K562 (cell line): ENCODE measurements around the gene ADAM19. TPM values are rescaled to one million over a fixed set of nuclear protein-coding genes. Genes with fewer than 3 reads are reported as not detected.

Source experiments
- ATAC-seq: fragments of 200-7000 bp; cut with Tn5 transposase; 3 replicates; pipeline ENCODE4 v1.9.1; 2020; ENCODE audit warnings: moderate library complexity
- BruUV-seq: library from RNA; stranded (reverse); fragments of 400-500 nt; replicated peaks from 2 replicates; lab custom pipeline; 2021; lab: Mats Ljungman, UMichigan
- CTCF ChIA-PET: fragments of 300-600 bp; formaldehyde crosslinking; extraction: SDS; loops from one replicate; lab custom pipeline; 2021; ENCODE audit warnings: low intra/inter-chr PET ratio; lab: Yijun Ruan, JAX
- POLR2A ChIA-PET: fragments of 300-600, 350-650 bp; sonication (Branson Sonifier 250); formaldehyde crosslinking; extraction: SDS; loops from one replicate; lab custom pipeline; 2021; ENCODE audit warnings: antibody characterized with exemption, inconsistent platforms; lab: Yijun Ruan, JAX
- DNase-seq, 4 experiments: peaks; one replicate each; pipeline versions ENCODE4 v3.0.0 to v3.0.0-alpha.2; 2011 to 2018; ENCODE audit warnings: low spot score in 3 of 4, mixed read lengths in 3 of 4; ENCODE audit errors: extremely low read depth in 1 of 4
- FAIRE-seq: peaks from 2 replicates; lab custom pipeline; 2011; peaks lifted over from hg19 to GRCh38; lab: Jason Lieb, UNC
- H2AFZ ChIP-seq: 2 replicates; pipeline ENCODE4 v1.6.0; 2011; ENCODE audit warnings: low read depth, low read length, control low read depth, inconsistent platforms
- H3K27ac ChIP-seq: fragments of 200-600 bp; 3 replicates; pipeline ENCODE4 v1.8.0; 2011; ENCODE audit warnings: low read depth, mild to moderate bottlenecking, control low read depth, inconsistent platforms, low read length, moderate library complexity, mixed read lengths; ENCODE audit errors: extremely low read depth
- H3K27me3 ChIP-seq, 2 experiments: fragments of 300-600 bp in 1 of 2; 2 replicates in 1 of 2; 3 replicates in 1 of 2; pipeline versions ENCODE4 v1.6.0 to v1.8.0; 2011; ENCODE audit warnings: inconsistent platforms in 2 of 2, low read length in 2 of 2, mild to moderate bottlenecking in 1 of 2, mixed read lengths in 1 of 2, moderate library complexity in 1 of 2; ENCODE audit not compliant: control insufficient read depth in 2 of 2, insufficient read depth in 2 of 2
- H3K36me3 ChIP-seq: fragments of 300-600 bp; 3 replicates; pipeline ENCODE4 v1.8.0; 2011; ENCODE audit warnings: mild to moderate bottlenecking, low read length, inconsistent platforms; ENCODE audit not compliant: control insufficient read depth, insufficient read depth
- H3K4me1 ChIP-seq, 2 experiments: fragments of 200-600 bp in 1 of 2; replicated peaks in 1 of 2; 2 replicates in 1 of 2; 3 replicates in 1 of 2; pipeline versions ENCODE4 v1.5.1 to v1.8.0; 2011; ENCODE audit warnings: inconsistent platforms in 2 of 2, low read length in 2 of 2, mild to moderate bottlenecking in 1 of 2, mixed read lengths in 1 of 2, moderate library complexity in 1 of 2; ENCODE audit not compliant: control insufficient read depth in 2 of 2, insufficient read depth in 2 of 2
- H3K4me2 ChIP-seq: 2 replicates; pipeline ENCODE4 v1.6.1; 2011; ENCODE audit warnings: low read length, control low read depth, inconsistent platforms, mixed read lengths; ENCODE audit not compliant: insufficient read depth
- H3K4me3 ChIP-seq: fragments of 200-600 bp; sonication (generic), shearing (Covaris generic); 2 replicates; pipeline ENCODE4 v1.5.1; 2016; ENCODE audit warnings: control low read depth, inconsistent platforms
- H3K79me2 ChIP-seq: fragments of 200-600 bp; 3 replicates; pipeline ENCODE4 v1.8.0; 2011; ENCODE audit warnings: low read length, inconsistent platforms; ENCODE audit not compliant: control insufficient read depth, insufficient read depth
- H3K9ac ChIP-seq, 2 experiments: 2 replicates each; pipeline versions ENCODE4 v1.6.0 to v1.6.1; 2011; ENCODE audit warnings: low read depth in 2 of 2, low read length in 2 of 2, control low read depth in 1 of 2, inconsistent platforms in 1 of 2, mild to moderate bottlenecking in 1 of 2, mixed read lengths in 1 of 2; ENCODE audit not compliant: insufficient read depth in 1 of 2
- H3K9me1 ChIP-seq: one replicate; pipeline ENCODE4 v1.6.0; 2011; ENCODE audit warnings: inconsistent platforms, mild to moderate bottlenecking, low read length, moderate library complexity; ENCODE audit not compliant: control insufficient read depth, insufficient read depth
- H3K9me3 ChIP-seq: replicated peaks from 2 replicates; pipeline ENCODE4 v1.5.1; 2011; ENCODE audit warnings: low read depth, low read length, inconsistent platforms; ENCODE audit not compliant: control insufficient read depth, insufficient read depth
- H4K20me1 ChIP-seq: replicated peaks from 2 replicates; pipeline ENCODE4 v1.6.1; 2011; ENCODE audit warnings: low read length, inconsistent platforms, mixed read lengths; ENCODE audit not compliant: control insufficient read depth, insufficient read depth
- ETV1 ChIP-seq: fragments of 450-650 bp; conservative IDR thresholded peaks from 2 replicates; pipeline ENCODE4 v1.6.1; 2016; ENCODE audit warnings: missing genetic modification characterization, control low read depth, low read depth, missing compliant biosample characterization
- KAT2B ChIP-seq: IDR thresholded peaks from one replicate; pipeline ENCODE4 v1.6.1; 2012; ENCODE audit warnings: low read depth, mild to moderate bottlenecking, control low read depth, inconsistent platforms, low read length, moderate library complexity
- NCOA2 ChIP-seq, 2 experiments: fragments of 450-650 bp; IDR thresholded peaks; 2 replicates each; pipeline ENCODE4 v1.6.1; 2018; ENCODE audit warnings: mild to moderate bottlenecking in 2 of 2, moderate library complexity in 1 of 2; ENCODE audit not compliant: partially characterized antibody in 2 of 2
- ZBTB26 ChIP-seq: fragments of 450-650 bp; formaldehyde crosslinking; IDR thresholded peaks from 2 replicates; pipeline ENCODE4 v1.4.0; 2022; ENCODE audit warnings: missing genetic modification characterization
- ZBTB8A ChIP-seq: fragments of 450-650 bp; IDR thresholded peaks from 2 replicates; pipeline ENCODE4 v1.6.1; 2018; ENCODE audit warnings: mild to moderate bottlenecking, moderate library complexity; ENCODE audit not compliant: partially characterized antibody
- ZKSCAN3 ChIP-seq: fragments of 250-450 bp; sonication (Bioruptor Pico); IDR thresholded peaks from 2 replicates; pipeline ENCODE4 v1.4.0; 2020
- ZNF165 ChIP-seq: fragments of 250-450 bp; sonication (Bioruptor Pico); IDR thresholded peaks from 2 replicates; pipeline ENCODE4 v1.4.0; 2020; ENCODE audit warnings: borderline replicate concordance
- ZNF57 ChIP-seq: fragments of 450-650 bp; formaldehyde crosslinking; IDR thresholded peaks from 2 replicates; pipeline ENCODE4 v1.4.0; 2020; ENCODE audit warnings: mild to moderate bottlenecking, moderate library complexity
- ZNF586 ChIP-seq: fragments of 450-650 bp; formaldehyde crosslinking; conservative IDR thresholded peaks from 2 replicates; pipeline ENCODE4 v1.4.0; 2020; ENCODE audit warnings: mild to moderate bottlenecking, moderate library complexity
- WGBS: fragments of 100-300 bp; shearing (Covaris generic); methylation state at CpG from one replicate; pipeline ENCODE4 v1.1.6; 2016; ENCODE audit warnings: low coverage, mixed read lengths; ENCODE audit not compliant: insufficient coverage; ENCODE audit errors: missing lambda C conversion rate; 5-methylcytosine and 5-hydroxymethylcytosine counted together
- in situ Hi-C: fragments of 300-500 bp; cut with MboI; formaldehyde crosslinking; loops from 4 replicates; pipeline ENCODE4 v1.15.0; 2018; ENCODE audit warnings: inconsistent platforms, mixed read lengths
- intact Hi-C: fragments of 100-400 bp; cut with micrococcal nuclease; formaldehyde crosslinking; loops from 2 replicates; pipeline ENCODE4 v1.14.2; 2022
- polyA plus RNA-seq, 8 experiments: library from polyadenylated mRNA; depleted of rRNA in 4 of 8; stranded (reverse) in 5 of 8; unstranded in 3 of 8; fragments of >200 nt; fragmentation: Nextera tagmentation in 2 of 8; fragmentation: Illumina TruSeq in 1 of 8; extraction: Ambion mirVana in 2 of 8; extraction: Trizol in 1 of 8; gene quantifications; 2 replicates each; pipeline versions ENCODE4 v1.2.1 to v1.2.3, GENCODE V29; 2011 to 2014; ENCODE audit warnings: inconsistent platforms in 1 of 8, missing spikeins in 1 of 8
- total RNA-seq, 7 experiments: library from RNA; depleted of rRNA in 6 of 7; stranded (reverse); fragments of >200 nt in 6 of 7; fragmentation: Illumina TruSeq in 2 of 7; extraction: Trizol in 2 of 7; gene quantifications; 2 replicates each; pipeline versions ENCODE4 v1.2.1 to v1.2.3, GENCODE V29; 2011 to 2021; ENCODE audit warnings: low replicate concordance in 1 of 7
- TF ChIP-seq, protein P1 (sequence below): fragments of 200-800 bp; sonication (Bioruptor generic); IDR thresholded peaks from 2 replicates; pipeline ENCODE4 v1.6.1; 2016; ENCODE audit warnings: missing genetic modification characterization, missing compliant biosample characterization
- TF ChIP-seq, protein P2 (sequence below): IDR thresholded peaks from 2 replicates; pipeline ENCODE4 v1.6.1; 2011; ENCODE audit not compliant: insufficient read length; ENCODE audit errors: extremely low read depth
- TF ChIP-seq, protein P3 (sequence below): fragments of 450-650 bp; IDR thresholded peaks from 2 replicates; pipeline ENCODE4 v1.6.1; 2017; ENCODE audit warnings: mild to moderate bottlenecking, moderate library complexity

ADAM19 gene
- total and polyA plus RNA-seq, 9 of the 15 experiments (the other 6 are each of a cell fraction or from before 2014, with no cell fraction given), result 0.11 to 1.1 (median 0.43) TPM

DNA sequence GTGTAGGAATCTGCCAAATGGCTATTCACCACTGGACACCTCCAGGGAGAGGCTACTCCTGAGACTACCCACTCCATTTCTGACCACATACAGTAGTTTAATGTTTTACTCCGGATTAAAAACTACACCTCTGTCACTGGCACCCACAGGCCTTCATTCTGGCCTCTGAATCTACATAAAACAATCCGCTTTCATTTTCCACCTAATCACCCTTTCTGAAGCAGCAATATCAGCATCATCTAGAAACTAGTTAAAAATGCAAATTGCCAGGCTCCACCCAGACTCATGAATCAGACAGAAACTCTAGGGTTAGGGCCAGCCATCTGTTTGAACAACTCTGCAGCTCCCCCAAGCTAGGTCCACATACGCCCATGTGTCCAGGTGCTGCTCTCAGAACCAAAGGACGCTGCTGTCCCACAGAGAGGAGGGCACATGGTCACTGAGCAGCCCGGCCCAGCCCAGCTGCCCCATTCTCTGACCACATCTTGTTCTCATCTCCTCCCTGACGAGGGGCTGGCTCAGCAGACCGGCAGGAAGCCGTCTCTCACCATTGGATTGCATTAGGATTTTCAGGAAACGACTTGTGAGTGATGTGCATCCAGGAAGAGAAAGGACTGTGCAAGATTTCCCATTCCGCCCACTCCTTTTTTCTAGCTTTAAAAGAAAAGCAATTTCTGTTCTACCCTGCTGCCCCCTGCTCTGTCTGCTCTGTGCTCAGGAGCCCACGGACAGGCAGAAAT lies 34.7 kb downstream of the ADAM19 start:
- in situ Hi-C loops (no loop called here), intact Hi-C loops (no loop called here)
- Histone ChIP-seq H3K9me3 (no peaks in the 10 kb centered on the region), H3K9ac (0 out of 4 replicates have a peak overlapping the region, but pooled peaks of 1 of the 2 experiments have one; percentile 3), H3K4me2 (no peak overlapping the region), H3K36me3 (no peaks in the 10 kb centered on the region), H3K27me3 (no peaks in the 10 kb centered on the region; a peak in 1 of 5 replicates), H3K4me1 (peaks cover 8 to 37% of the 10 kb centered on the region in 2 experiments; a peak in 4 of 5 replicates), H3K27ac (no peak overlapping the region), H2AFZ (peak overlapping the region; percentile 55), H3K4me3 (no peak overlapping the region), H3K79me2 (no peaks in the 10 kb centered on the region), H3K9me1 (no peaks in the 10 kb centered on the region), H4K20me1 (no peaks in the 10 kb centered on the region)
- ATAC-seq (peak; percentile 39), FAIRE-seq (no peak), DNase-seq (peak in 1 of 4 experiments; percentile 16)
- CTCF ChIA-PET, result no interaction called here
- BruUV-seq, result no TSS peak
- POLR2A ChIA-PET, result interaction anchor here (0.6 to 1.3 kb wide), 3 partner anchors 15 to 37 kb away, joined by 3 to 5 read pairs (median 3); no protein-coding TSS in a partner anchor
- 35% methylated on average over 11 of the region's 11 CpGs for WGBS
- no peak for TF ChIP-seq ZKSCAN3
- no peak for TF ChIP-seq KAT2B
- no peak for TF ChIP-seq ZNF165 (CRISPR knock-in tag)
- TF ChIP-seq, protein P1, sequence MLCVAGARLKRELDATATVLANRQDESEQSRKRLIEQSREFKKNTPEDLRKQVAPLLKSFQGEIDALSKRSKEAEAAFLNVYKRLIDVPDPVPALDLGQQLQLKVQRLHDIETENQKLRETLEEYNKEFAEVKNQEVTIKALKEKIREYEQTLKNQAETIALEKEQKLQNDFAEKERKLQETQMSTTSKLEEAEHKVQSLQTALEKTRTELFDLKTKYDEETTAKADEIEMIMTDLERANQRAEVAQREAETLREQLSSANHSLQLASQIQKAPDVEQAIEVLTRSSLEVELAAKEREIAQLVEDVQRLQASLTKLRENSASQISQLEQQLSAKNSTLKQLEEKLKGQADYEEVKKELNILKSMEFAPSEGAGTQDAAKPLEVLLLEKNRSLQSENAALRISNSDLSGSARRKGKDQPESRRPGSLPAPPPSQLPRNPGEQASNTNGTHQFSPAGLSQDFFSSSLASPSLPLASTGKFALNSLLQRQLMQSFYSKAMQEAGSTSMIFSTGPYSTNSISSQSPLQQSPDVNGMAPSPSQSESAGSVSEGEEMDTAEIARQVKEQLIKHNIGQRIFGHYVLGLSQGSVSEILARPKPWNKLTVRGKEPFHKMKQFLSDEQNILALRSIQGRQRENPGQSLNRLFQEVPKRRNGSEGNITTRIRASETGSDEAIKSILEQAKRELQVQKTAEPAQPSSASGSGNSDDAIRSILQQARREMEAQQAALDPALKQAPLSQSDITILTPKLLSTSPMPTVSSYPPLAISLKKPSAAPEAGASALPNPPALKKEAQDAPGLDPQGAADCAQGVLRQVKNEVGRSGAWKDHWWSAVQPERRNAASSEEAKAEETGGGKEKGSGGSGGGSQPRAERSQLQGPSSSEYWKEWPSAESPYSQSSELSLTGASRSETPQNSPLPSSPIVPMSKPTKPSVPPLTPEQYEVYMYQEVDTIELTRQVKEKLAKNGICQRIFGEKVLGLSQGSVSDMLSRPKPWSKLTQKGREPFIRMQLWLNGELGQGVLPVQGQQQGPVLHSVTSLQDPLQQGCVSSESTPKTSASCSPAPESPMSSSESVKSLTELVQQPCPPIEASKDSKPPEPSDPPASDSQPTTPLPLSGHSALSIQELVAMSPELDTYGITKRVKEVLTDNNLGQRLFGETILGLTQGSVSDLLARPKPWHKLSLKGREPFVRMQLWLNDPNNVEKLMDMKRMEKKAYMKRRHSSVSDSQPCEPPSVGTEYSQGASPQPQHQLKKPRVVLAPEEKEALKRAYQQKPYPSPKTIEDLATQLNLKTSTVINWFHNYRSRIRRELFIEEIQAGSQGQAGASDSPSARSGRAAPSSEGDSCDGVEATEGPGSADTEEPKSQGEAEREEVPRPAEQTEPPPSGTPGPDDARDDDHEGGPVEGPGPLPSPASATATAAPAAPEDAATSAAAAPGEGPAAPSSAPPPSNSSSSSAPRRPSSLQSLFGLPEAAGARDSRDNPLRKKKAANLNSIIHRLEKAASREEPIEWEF (CRISPR knock-in tag), result no peak
- TF ChIP-seq ZNF57, result no peak
- no peak for TF ChIP-seq ZBTB8A
- no peak for TF ChIP-seq NCOA2 (IDR thresholded peaks at IDR 0.05; ENCODE audit: partially characterized antibody in 2 of 2)
- TF ChIP-seq, protein P2, sequence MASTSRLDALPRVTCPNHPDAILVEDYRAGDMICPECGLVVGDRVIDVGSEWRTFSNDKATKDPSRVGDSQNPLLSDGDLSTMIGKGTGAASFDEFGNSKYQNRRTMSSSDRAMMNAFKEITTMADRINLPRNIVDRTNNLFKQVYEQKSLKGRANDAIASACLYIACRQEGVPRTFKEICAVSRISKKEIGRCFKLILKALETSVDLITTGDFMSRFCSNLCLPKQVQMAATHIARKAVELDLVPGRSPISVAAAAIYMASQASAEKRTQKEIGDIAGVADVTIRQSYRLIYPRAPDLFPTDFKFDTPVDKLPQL, result no peak
- no peak for TF ChIP-seq ZNF586 (CRISPR knock-in tag)
- TF ChIP-seq ZBTB26, result no peak
- TF ChIP-seq ETV1, result 0 out of 2 replicates have a peak, but pooled peaks have one; percentile 5
- TF ChIP-seq, protein P3, sequence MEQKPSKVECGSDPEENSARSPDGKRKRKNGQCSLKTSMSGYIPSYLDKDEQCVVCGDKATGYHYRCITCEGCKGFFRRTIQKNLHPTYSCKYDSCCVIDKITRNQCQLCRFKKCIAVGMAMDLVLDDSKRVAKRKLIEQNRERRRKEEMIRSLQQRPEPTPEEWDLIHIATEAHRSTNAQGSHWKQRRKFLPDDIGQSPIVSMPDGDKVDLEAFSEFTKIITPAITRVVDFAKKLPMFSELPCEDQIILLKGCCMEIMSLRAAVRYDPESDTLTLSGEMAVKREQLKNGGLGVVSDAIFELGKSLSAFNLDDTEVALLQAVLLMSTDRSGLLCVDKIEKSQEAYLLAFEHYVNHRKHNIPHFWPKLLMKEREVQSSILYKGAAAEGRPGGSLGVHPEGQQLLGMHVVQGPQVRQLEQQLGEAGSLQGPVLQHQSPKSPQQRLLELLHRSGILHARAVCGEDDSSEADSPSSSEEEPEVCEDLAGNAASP, result no peak
